H9 (cell line): ENCODE data around the gene OR1M1. TPM values are rescaled to one million over a fixed set of nuclear protein-coding genes. Genes with fewer than 3 reads are reported as not detected.

Experiments
- DNase-seq: peaks from one replicate; pipeline ENCODE4 v3.0.0-alpha.2; 2017
- H2AFZ ChIP-seq: one replicate; pipeline ENCODE4 v1.6.1; 2013; ENCODE audit warnings: mild to moderate bottlenecking, low read length, control low read depth, moderate library complexity
- H2AK5ac ChIP-seq: 2 replicates; pipeline ENCODE4 v1.6.1; 2013; ENCODE audit warnings: low read length, control low read depth, mixed read lengths; ENCODE audit not compliant: insufficient read length
- H2BK120ac ChIP-seq: one replicate; pipeline ENCODE4 v1.6.1; 2013; ENCODE audit warnings: low read depth, mild to moderate bottlenecking, low read length, control low read depth, inconsistent platforms; ENCODE audit not compliant: poor library complexity, severe bottlenecking
- H2BK12ac ChIP-seq: 2 replicates; pipeline ENCODE4 v1.6.1; 2013; ENCODE audit warnings: low read length, control low read depth, mixed read lengths, low read depth; ENCODE audit not compliant: insufficient read length
- H2BK15ac ChIP-seq: 2 replicates; pipeline ENCODE4 v1.6.1; 2013; ENCODE audit warnings: low read depth, low read length, control low read depth
- H2BK20ac ChIP-seq: one replicate; pipeline ENCODE4 v1.6.1; 2013; ENCODE audit warnings: low read depth, mild to moderate bottlenecking, low read length, control low read depth, inconsistent platforms; ENCODE audit not compliant: poor library complexity, severe bottlenecking
- H2BK5ac ChIP-seq: 2 replicates; pipeline ENCODE4 v1.6.1; 2013; ENCODE audit warnings: low read length, control low read depth, mixed read lengths; ENCODE audit not compliant: insufficient read length
- H3K14ac ChIP-seq: 2 replicates; pipeline ENCODE4 v1.6.1; 2013; ENCODE audit warnings: low read length, control low read depth; ENCODE audit not compliant: insufficient read depth
- H3K18ac ChIP-seq: 2 replicates; pipeline ENCODE4 v1.6.1; 2013; ENCODE audit warnings: low read depth, mild to moderate bottlenecking, mixed read lengths, low read length, control low read depth; ENCODE audit not compliant: insufficient read length
- H3K23ac ChIP-seq: 2 replicates; pipeline ENCODE4 v1.6.1; 2013; ENCODE audit warnings: low read length, control low read depth, mixed read lengths, low read depth; ENCODE audit not compliant: insufficient read length
- H3K23me2 ChIP-seq: 2 replicates; pipeline ENCODE4 v1.6.1; 2013; ENCODE audit warnings: low read depth, mild to moderate bottlenecking, mixed read lengths, low read length, control low read depth; ENCODE audit not compliant: insufficient read length, poor library complexity, severe bottlenecking
- H3K27ac ChIP-seq: 2 replicates; pipeline ENCODE4 v1.5.1; 2013; ENCODE audit warnings: low read length, control low read depth, mixed read lengths, low read depth; ENCODE audit not compliant: insufficient read length
- H3K27me3 ChIP-seq: 2 replicates; pipeline ENCODE4 v1.6.1; 2013; ENCODE audit warnings: low read length, control low read depth, inconsistent platforms; ENCODE audit not compliant: insufficient read depth
- H3K4ac ChIP-seq: 2 replicates; pipeline ENCODE4 v1.6.1; 2013; ENCODE audit warnings: low read depth, mild to moderate bottlenecking, control low read depth, inconsistent platforms, low read length, moderate library complexity
- H3K4me1 ChIP-seq: 2 replicates; pipeline ENCODE4 v1.6.1; 2013; ENCODE audit warnings: low read length, control low read depth, inconsistent platforms; ENCODE audit not compliant: insufficient read depth
- H3K4me2 ChIP-seq: 2 replicates; pipeline ENCODE4 v1.6.1; 2013; ENCODE audit warnings: low read length, control low read depth, mixed read lengths; ENCODE audit not compliant: insufficient read length, insufficient read depth
- H3K56ac ChIP-seq: 2 replicates; pipeline ENCODE4 v1.6.1; 2013; ENCODE audit warnings: low read depth, mild to moderate bottlenecking, mixed read lengths, low read length, control low read depth; ENCODE audit not compliant: insufficient read length
- H3K79me1 ChIP-seq: 2 replicates; pipeline ENCODE4 v1.6.1; 2013; ENCODE audit warnings: low read depth, mild to moderate bottlenecking, moderate library complexity, low read length, control low read depth, inconsistent platforms; ENCODE audit not compliant: insufficient read depth, poor library complexity, severe bottlenecking
- H3K79me2 ChIP-seq: 2 replicates; pipeline ENCODE4 v1.6.1; 2013; ENCODE audit warnings: low read length, control low read depth, inconsistent platforms; ENCODE audit not compliant: insufficient read depth
- H3K9ac ChIP-seq: 2 replicates; pipeline ENCODE4 v1.6.1; 2013; ENCODE audit warnings: low read length, control low read depth, mixed read lengths; ENCODE audit not compliant: insufficient read length; ENCODE audit errors: extremely low read depth
- H3K9me3 ChIP-seq: one replicate; pipeline ENCODE4 v1.6.1; 2013; ENCODE audit warnings: low read depth, low read length, inconsistent platforms; ENCODE audit not compliant: control insufficient read depth
- H3T11ph ChIP-seq: one replicate; pipeline ENCODE4 v1.6.1; 2013; ENCODE audit warnings: mild to moderate bottlenecking, low read length, control low read depth, inconsistent platforms
- H4K20me1 ChIP-seq: one replicate; pipeline ENCODE4 v1.6.1; 2013; ENCODE audit not compliant: control insufficient read depth, insufficient read length, insufficient read depth
- H4K5ac ChIP-seq: 2 replicates; pipeline ENCODE4 v1.6.1; 2013; ENCODE audit warnings: low read depth, mild to moderate bottlenecking, mixed read lengths, low read length, control low read depth; ENCODE audit not compliant: insufficient read length
- H4K8ac ChIP-seq: replicated peaks from 2 replicates; pipeline ENCODE4 v1.6.1; 2013; ENCODE audit warnings: low read length, control low read depth, mixed read lengths, low read depth; ENCODE audit not compliant: insufficient read length
- H4K91ac ChIP-seq: 2 replicates; pipeline ENCODE4 v1.6.1; 2013; ENCODE audit warnings: low read depth, mild to moderate bottlenecking, moderate library complexity, mixed read lengths, low read length, control low read depth; ENCODE audit not compliant: insufficient read length
- H3K27ac Mint-ChIP-seq, 3 experiments: 2 replicates in 2 of 3; 3 replicates in 1 of 3; pipeline ENCODE4 v1.8.0; 2020 to 2021; ENCODE audit warnings: mixed read lengths in 3 of 3, mild to moderate bottlenecking in 1 of 3, moderate library complexity in 1 of 3
- H3K27me3 Mint-ChIP-seq: 2 replicates; pipeline ENCODE4 v1.8.0; 2021; ENCODE audit warnings: low read depth, mild to moderate bottlenecking, moderate library complexity, mixed read lengths
- H3K36me3 Mint-ChIP-seq, 3 experiments: 2 replicates in 2 of 3; 3 replicates in 1 of 3; pipeline ENCODE4 v1.8.0; 2020 to 2021; ENCODE audit warnings: low read depth in 3 of 3, mixed read lengths in 3 of 3; ENCODE audit not compliant: insufficient read depth in 1 of 3
- H3K4me1 Mint-ChIP-seq, 2 experiments: 2 replicates each; pipeline ENCODE4 v1.8.0; 2020; ENCODE audit warnings: mixed read lengths in 2 of 2
- H3K4me3 Mint-ChIP-seq, 2 experiments: 2 replicates in 1 of 2; 3 replicates in 1 of 2; pipeline ENCODE4 v1.8.0; 2020 to 2021; ENCODE audit warnings: mild to moderate bottlenecking in 2 of 2, mixed read lengths in 2 of 2, moderate library complexity in 1 of 2
- H3K9me3 Mint-ChIP-seq, 2 experiments: 2 replicates in 1 of 2; 3 replicates in 1 of 2; pipeline ENCODE4 v1.8.0; 2020; ENCODE audit warnings: mild to moderate bottlenecking in 2 of 2, mixed read lengths in 2 of 2, moderate library complexity in 1 of 2
- WGBS: extraction: QIAGEN DNeasy Blood & Tissue Kit; methylation state at CpG from one replicate; pipeline ENCODE4 v1.1.7; 2013; ENCODE audit warnings: missing lambda C conversion rate, low lambda C conversion rate, mixed read lengths; ENCODE audit not compliant: insufficient read length; ENCODE audit errors: extremely low coverage; 5-methylcytosine and 5-hydroxymethylcytosine counted together
- total RNA-seq: library from RNA; stranded (reverse); gene quantifications from 2 replicates; pipeline ENCODE4 v1.2.1, GENCODE V29; 2021
- TF ChIP-seq, protein P1 (sequence below): fragments of 200-600 bp; sonication (generic); conservative IDR thresholded peaks from 3 replicates; pipeline ENCODE4 v1.8.0; 2021; ENCODE audit warnings: antibody characterized with exemption, mild to moderate bottlenecking

Gene OR1M1
- total RNA-seq, 1 experiment from 2014 or later, result not detected

DNA sequence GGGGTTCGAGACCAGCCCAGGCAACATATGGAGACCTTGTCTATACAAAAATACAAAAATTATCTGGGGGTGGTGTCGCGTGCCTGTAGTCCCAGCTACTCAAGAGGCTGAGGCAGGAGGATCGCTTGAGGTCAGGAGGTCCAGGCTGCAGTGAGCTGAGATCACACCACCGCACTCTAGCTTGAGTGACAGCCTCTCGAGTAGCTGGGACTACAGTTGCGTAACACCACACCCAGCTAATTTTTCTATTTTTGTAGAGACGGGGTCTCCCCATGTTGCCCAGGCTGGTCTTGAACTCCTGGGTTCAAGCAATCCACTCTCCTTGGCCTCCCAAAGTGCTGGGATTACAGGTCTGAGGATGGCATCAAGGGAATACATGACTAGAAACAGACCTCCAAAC is 45.8 kb upstream of the OR1M1 start:
- WGBS, result no CpG with 5 or more reads among the region's 8 CpGs
- no peak overlapping the region for H3K9ac ChIP-seq
- no peak overlapping the region for H3T11ph ChIP-seq
- H3K36me3 Mint-ChIP-seq, result no peaks in the 10 kb centered on the region
- no peak overlapping the region for H3K23ac ChIP-seq
- no peaks in the 10 kb centered on the region for H3K79me1 ChIP-seq
- H3K4me1 Mint-ChIP-seq, result peaks cover 19 to 22% of the 10 kb centered on the region in 2 experiments
- no peak overlapping the region for H2BK120ac ChIP-seq
- H3K4me3 Mint-ChIP-seq, result no peak overlapping the region
- no peaks in the 10 kb centered on the region for H4K20me1 ChIP-seq
- H2BK12ac ChIP-seq, result no peak overlapping the region
- H2BK20ac ChIP-seq, result no peak overlapping the region
- H3K4me1 ChIP-seq, result 0 out of 2 replicates have a peak, but pooled peaks cover under 1% of the 10 kb centered on the region
- H3K27ac ChIP-seq, result no peak overlapping the region
- no peak overlapping the region for H3K14ac ChIP-seq
- H3K56ac ChIP-seq, result no peak overlapping the region
- H3K4me2 ChIP-seq, result no peak overlapping the region
- no peak overlapping the region for H3K4ac ChIP-seq
- no peaks in the 10 kb centered on the region for H3K9me3 ChIP-seq
- H3K27me3 Mint-ChIP-seq, result peaks cover 1% of the 10 kb centered on the region; the same call in 1 of the 2 replicates
- H3K27me3 ChIP-seq, result no peaks in the 10 kb centered on the region
- H3K79me2 ChIP-seq, result no peaks in the 10 kb centered on the region
- H3K23me2 ChIP-seq, result no peaks in the 10 kb centered on the region
- TF ChIP-seq, protein P1, sequence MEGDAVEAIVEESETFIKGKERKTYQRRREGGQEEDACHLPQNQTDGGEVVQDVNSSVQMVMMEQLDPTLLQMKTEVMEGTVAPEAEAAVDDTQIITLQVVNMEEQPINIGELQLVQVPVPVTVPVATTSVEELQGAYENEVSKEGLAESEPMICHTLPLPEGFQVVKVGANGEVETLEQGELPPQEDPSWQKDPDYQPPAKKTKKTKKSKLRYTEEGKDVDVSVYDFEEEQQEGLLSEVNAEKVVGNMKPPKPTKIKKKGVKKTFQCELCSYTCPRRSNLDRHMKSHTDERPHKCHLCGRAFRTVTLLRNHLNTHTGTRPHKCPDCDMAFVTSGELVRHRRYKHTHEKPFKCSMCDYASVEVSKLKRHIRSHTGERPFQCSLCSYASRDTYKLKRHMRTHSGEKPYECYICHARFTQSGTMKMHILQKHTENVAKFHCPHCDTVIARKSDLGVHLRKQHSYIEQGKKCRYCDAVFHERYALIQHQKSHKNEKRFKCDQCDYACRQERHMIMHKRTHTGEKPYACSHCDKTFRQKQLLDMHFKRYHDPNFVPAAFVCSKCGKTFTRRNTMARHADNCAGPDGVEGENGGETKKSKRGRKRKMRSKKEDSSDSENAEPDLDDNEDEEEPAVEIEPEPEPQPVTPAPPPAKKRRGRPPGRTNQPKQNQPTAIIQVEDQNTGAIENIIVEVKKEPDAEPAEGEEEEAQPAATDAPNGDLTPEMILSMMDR, result no peak
- H3K27ac Mint-ChIP-seq, result no peak overlapping the region
- H2BK15ac ChIP-seq, result no peak overlapping the region
- no peak overlapping the region for H2BK5ac ChIP-seq
- H3K18ac ChIP-seq, result no peak overlapping the region
- no peak overlapping the region for H2AK5ac ChIP-seq
- no peak overlapping the region for H4K91ac ChIP-seq
- H2AFZ ChIP-seq, result no peak overlapping the region
- no peaks in the 10 kb centered on the region for H3K9me3 Mint-ChIP-seq
- DNase-seq, result no peak
- H4K5ac ChIP-seq, result no peak overlapping the region
- no peak overlapping the region for H4K8ac ChIP-seq
